HG03575 (cell line): Measurements from ENCODE around the gene CSH1.
"Not testable (repeated sequence)": the region's sequence is repeated elsewhere in the genome, so short reads cannot be mapped to it uniquely, and the experiment has no call there.

Experiments used
- ATAC-seq: cut with Tn5 transposase; IDR thresholded peaks from one replicate; pipeline ENCODE4 v1.9.1; 2021; ENCODE audit not compliant: unreplicated experiment, insufficient number of reproducible peaks, low FRiP score; ENCODE audit errors: extremely low read depth

CSH1 gene

GRCh38 chr17:63878413-63878812 lies 18.0 kb downstream of the CSH1 start:
- not testable (repeated sequence) for ATAC-seq

DNA sequence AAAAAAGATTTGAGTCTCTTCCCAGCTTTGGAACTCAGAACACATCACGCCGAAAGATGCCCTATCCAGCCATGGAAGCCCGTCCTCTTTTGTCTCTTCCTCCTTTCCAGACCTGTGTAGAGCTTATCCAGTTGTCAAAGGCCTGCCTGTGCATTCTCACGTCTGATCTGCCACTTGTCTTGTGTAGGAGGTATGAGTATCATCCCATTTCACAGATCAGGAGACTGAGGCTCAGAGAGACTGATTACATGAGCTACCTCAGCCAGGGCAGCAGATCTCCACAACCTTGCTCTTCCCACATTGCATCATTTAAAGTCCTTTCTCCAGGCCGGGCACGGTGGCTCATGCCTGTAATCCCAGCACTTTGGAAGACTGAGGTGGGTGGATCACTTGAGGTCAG lies 21.7 kb downstream of the CSH1 start:
- not testable (repeated sequence) for ATAC-seq

DNA sequence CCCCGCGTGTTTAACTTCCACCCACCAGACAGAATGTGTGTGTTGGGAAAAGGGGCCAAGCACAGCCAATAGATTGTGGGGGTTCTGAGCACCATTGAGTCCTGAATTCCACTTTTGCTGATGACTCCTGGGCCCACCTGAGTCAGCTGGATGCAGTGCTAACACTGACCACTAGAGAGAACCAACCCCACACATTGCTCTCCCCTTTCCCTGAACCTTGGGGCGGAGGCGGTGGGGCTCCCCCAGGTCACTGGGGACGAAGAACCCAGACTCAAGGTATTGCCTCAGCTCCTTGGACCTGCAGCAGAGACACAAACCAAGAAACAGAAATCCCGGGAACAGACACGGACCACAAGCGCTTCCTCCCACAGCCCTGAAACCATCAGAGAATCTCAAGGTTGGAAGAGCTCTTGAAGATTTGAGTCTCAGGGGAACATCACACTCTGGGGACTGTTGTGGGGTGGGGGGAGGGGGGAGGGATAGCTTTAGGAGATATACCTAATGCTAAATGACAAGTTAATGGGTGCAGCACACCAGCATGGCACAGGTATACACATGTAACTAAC lies 22.2 kb downstream of the CSH1 start:
- ATAC-seq: not testable (repeated sequence)

- not testable (repeated sequence) for ATAC-seq
These were observed 22.8 kb downstream of the CSH1 start, which contains the start of gene CSH2 for GRCh38 chr17:63873577-63873976. CSH2 (minus strand) TSS chr17:63873677; CDS start chr17:63873614, 63 bp downstream.

DNA sequence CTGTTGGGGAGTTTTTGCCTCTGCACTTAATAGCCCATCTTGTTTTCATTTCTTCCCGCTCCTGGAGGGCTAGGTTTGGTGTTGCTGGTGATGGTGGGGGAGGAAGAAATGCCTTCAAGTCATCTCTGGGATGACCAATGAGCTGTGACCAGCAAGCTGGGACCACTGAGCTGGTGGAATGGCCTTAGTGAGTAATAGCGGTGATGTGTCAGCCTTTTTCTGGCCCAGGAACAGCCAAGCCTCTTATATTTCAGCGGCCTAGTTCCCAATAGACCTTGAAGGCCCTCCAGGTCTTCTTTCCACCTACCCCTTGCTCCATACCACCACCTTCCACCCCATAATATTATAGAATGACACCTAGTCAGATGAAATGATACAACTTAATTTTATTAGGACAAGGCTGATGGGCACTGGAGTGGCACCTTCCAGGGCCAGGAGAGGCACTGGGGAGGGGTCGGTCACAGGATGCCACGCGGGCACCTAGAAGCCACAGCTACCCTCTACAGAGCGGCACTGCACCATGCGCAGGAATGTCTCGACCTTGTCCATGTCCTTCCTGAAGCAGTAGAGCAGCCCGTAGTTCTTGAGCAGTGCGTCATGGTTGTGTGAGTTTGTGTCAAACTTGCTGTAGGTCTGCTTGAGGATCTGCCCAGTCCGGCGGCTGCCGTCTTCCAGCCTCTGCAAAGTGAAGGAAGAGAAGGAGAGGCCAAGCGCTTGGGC lies 24.6 kb downstream of the CSH1 start:
- not testable (repeated sequence) for ATAC-seq

- ATAC-seq: not testable (repeated sequence)
These were observed 26.1 kb downstream of the CSH1 start for GRCh38 chr17:63870292-63870665.

DNA sequence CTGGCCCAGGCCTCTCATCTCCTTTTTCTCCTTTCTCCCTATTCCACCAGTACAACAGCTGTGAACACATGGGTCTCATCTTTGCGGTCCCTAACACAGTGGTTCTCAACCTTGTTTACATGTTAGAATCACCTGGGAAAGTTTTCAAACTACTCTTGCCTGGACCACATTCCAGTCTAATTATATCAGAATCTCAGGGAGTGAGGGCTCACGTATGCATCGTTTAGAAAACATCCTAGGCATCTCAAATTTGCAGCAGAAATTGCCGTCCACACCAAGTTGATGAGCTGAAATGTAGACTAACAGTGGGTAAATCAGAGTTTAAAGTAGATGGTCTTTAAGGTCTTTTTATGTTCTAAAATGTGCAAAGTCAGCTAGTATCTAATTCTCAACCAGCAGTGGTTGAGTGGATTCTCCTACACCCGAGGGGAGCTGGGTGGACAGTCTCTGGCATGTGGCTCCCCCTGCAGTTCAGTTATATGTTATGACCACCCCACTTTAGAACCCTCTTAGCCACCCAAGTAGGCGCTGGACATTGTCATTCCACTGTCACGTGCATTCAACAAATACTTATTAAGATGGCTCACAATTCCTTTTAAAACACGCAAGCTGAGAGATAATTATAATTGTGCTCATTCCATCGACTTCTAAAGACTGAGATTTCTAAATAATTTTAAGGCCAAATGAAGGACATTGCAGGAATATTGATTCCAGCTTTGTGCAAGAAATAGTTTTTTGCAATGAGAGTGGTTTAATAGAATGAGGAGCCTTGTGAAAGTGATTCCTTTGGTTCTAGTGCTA lies 26.7 kb downstream of the CSH1 start:
- ATAC-seq: not testable (repeated sequence)

- not testable (repeated sequence) for ATAC-seq
These were observed 29.7 kb downstream of the CSH1 start for GRCh38 chr17:63866625-63867024.

DNA sequence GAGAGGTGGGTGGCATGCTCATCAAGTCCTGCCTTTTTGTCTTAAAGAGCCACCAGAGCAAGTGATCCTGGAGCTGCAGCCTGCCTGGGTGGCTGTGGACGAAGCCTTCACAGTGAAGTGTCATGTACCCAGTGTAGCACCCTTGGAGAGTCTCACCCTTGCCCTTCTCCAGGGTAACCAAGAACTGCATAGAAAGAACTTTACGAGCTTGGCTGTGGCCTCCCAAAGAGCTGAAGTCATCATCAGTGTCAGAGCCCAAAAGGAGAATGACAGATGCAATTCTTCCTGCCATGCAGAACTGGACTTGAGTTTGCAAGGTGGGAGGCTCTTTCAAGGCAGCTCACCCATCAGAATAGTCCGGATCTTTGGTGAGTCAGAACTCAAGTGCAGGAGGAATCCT lies 37.1 kb downstream of the CSH1 start:
- ATAC-seq: no peak

GRCh38 chr17:63856425-63856824 lies 39.9 kb downstream of the CSH1 start:
- ATAC-seq: not testable (repeated sequence)

- no peak for ATAC-seq
These were observed 41.2 kb downstream of the CSH1 start for GRCh38 chr17:63855185-63855584.

- no peak for ATAC-seq
These were observed 41.7 kb downstream of the CSH1 start for GRCh38 chr17:63854709-63855108.

DNA sequence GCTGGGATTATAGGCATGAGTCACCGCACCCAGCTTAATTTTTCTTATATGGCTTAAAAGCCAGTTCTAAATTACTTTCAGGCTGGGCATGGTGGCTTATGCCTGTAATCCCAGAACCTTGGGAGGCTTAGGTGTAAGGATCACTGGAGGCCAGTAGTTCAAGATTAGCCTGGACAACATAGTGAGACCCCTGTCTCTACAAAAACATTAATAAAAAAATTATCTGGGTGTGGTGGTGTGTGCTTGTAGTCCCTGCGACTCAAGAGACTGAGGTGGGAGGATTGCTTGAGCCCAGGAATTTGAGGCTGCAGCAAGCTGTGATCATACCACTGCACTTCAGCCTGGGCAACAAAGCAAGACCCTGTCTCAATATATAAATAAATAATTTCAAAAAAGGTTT lies 43.1 kb downstream of the CSH1 start:
- no peak for ATAC-seq

DNA sequence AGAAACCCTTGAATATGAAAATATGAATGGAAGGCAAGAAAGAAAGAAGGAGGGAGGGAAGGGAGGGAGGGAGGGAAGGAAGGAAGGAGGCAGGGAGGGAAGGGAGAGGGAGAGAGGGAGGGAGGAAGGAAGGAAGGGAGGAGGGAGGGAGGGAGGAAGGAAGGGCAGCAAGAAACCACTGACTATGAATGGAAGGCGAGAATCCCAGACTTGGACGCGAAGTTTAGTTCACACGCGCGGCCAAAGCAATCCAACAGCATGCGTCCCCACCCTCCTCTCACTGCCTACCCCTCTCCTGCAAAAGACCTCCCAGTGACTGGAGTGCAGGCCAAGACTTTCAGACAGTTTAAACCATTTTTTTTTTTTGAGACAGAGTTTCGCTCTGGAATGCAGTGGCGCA lies 46.0 kb downstream of the CSH1 start:
- no peak for ATAC-seq

GRCh38 chr17:63848834-63849689 lies 47.3 kb downstream of the CSH1 start:
- ATAC-seq: no peak

GRCh38 chr17:63847525-63848249 lies 48.7 kb downstream of the CSH1 start:
- no peak for ATAC-seq

DNA sequence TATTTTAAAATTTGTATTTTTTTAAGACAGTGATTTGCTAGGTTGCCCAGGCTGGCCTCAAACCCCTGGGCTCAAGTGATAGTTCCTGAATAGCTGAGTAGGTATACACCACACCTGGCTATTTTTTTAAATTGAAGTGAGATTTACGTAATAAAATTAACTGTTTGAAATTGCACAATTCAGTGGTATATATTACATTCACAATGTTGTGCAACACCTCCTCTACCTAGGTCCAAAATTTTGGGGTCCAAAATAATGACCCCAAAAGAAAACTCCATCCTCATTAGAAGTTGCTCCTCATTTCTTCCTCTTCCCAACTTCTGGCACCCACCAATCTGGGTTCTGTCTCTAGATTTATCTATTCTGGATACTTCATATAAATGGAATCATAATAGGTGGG lies 50.9 kb downstream of the CSH1 start:
- no peak for ATAC-seq
